ENCODE data around the gene NAA38.

The NAA38 gene

DNA sequence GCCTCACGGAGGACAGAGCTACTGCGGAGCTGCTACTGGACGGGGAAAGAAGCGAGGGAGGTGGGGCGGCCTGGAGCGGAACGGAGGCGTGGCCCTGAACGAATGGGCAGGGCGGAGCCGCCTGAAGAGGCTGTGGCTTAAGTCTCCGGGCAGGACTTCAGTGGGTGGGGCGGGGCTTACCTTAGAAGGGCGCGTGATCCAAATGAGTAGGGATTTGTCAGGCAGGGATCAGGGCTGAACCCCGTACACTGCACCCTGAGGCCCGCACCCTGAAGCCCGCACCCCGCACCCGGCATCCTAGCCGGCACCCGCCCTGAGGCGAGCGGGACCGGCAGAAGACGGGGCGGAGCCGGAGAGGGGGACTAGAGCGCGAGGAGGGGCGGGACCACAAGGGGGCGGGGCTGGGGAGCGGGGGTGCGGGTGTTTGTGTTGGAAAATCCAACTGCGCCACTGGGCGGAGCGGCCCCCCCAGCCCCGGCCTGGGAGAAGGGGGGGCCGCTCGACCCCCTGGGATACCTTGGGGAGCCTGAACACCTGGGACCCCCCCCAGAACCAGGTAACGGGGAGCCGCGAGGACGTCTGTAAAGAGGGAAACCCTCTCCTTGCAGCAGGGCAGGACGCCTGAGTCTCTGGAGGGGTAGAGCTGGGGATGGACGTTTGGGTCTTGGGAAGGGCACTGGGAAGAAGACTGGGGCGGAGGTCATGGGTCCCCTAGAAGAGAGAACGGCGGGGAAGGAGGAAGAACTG lies 23.4 kb downstream of the NAA38 start, which contains the start of gene KDM6B:
KDM6B (plus strand) TSS at position 423 of the 747 bp plus-strand sequence. CDS start 11,338 bp downstream, outside the sequence.
- Mint-ChIP-seq H3K27ac (peak within 1 kb of the TSS; percentile 100), H3K9me3 (no peaks in the 10 kb centered on the region), H3K4me3 (peak within 1 kb of the TSS; percentile 91), H3K36me3 (ENCODE audit: low read depth) (no peaks in the 10 kb centered on the region), H3K4me1 (peaks cover 38% of the 10 kb centered on the region), H3K27me3 (ENCODE audit: low read depth, poor library complexity) (peaks cover 43% of the 10 kb centered on the region)
- DNase-seq, result peak; percentile 94
- TF ChIP-seq, protein P1, sequence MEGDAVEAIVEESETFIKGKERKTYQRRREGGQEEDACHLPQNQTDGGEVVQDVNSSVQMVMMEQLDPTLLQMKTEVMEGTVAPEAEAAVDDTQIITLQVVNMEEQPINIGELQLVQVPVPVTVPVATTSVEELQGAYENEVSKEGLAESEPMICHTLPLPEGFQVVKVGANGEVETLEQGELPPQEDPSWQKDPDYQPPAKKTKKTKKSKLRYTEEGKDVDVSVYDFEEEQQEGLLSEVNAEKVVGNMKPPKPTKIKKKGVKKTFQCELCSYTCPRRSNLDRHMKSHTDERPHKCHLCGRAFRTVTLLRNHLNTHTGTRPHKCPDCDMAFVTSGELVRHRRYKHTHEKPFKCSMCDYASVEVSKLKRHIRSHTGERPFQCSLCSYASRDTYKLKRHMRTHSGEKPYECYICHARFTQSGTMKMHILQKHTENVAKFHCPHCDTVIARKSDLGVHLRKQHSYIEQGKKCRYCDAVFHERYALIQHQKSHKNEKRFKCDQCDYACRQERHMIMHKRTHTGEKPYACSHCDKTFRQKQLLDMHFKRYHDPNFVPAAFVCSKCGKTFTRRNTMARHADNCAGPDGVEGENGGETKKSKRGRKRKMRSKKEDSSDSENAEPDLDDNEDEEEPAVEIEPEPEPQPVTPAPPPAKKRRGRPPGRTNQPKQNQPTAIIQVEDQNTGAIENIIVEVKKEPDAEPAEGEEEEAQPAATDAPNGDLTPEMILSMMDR (IDR thresholded peaks at IDR 0.05), result no peak

DNA sequence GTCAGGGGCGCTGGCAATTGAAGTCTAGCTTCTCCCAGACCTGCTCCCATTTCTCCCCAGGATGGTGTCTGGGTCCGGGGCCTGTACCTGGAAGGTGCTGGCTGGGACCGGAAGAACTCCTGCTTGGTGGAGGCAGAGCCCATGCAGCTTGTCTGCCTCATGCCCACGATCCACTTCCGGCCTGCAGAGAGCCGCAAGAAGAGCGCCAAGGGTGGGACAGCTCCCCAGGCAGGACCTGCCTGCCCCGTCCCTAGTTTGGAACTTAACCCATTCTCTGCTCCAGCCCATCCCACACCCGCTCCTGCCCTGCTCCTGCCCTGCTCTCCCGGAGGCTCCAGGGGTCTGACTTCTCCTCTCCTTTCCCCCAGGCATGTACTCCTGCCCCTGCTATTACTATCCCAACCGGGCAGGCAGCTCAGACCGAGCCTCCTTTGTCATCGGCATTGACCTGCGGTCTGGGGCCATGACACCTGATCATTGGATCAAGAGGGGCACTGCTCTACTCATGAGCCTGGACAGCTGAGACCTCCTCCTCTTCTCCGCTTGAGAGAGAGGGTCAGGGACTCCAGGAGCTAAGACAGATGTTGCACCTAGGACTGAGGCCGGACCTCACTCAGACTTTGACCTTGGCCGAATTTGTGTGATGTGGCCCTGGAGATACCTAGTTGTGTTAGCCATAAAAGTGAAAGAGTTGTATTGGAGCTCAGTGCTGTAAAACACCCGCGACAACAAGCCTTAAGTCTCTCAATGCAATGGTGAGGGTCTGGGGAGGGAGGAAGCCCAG lies 24.2 kb downstream of the NAA38 start:
- H3K4me3 Mint-ChIP-seq, result peak overlapping the region; percentile 91
- no peaks in the 10 kb centered on the region for H3K9me3 Mint-ChIP-seq
- DNase-seq, result no peak
- H3K27me3 Mint-ChIP-seq (ENCODE audit: low read depth, poor library complexity), result peaks cover 51% of the 10 kb centered on the region
- no peak overlapping the region for H3K27ac Mint-ChIP-seq
- TF ChIP-seq, protein P1 (IDR thresholded peaks at IDR 0.05), result no peak
- H3K36me3 Mint-ChIP-seq (ENCODE audit: low read depth), result no peaks in the 10 kb centered on the region
- H3K4me1 Mint-ChIP-seq, result peaks cover 31% of the 10 kb centered on the region

DNA sequence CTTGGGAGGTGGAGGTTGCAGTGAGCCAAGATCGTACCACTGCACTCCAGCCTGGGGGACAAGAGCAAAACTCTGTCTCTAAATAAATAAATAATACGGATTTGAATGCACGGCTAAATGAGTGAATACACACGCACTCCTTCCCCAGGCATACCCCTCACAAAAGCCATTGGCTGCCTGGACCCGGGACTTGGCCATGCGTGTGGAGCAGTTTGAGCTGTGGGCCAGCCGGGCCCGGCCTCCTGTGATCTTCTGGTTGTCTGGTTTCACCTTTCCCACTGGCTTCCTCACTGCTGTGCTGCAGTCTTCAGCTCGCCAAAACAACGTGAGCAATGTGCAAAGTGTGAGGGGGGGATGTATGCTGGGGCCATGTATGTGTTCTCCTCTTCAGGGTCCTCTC lies 24.9 kb downstream of the NAA38 start:
- Mint-ChIP-seq H3K27ac (no peak overlapping the region), H3K9me3 (no peaks in the 10 kb centered on the region), H3K27me3 (ENCODE audit: low read depth, poor library complexity) (peaks cover 59% of the 10 kb centered on the region), H3K36me3 (ENCODE audit: low read depth) (no peaks in the 10 kb centered on the region), H3K4me3 (no peak overlapping the region), H3K4me1 (peaks cover 27% of the 10 kb centered on the region)
- DNase-seq, result no peak
- TF ChIP-seq, protein P1 (IDR thresholded peaks at IDR 0.05), result no peak

DNA sequence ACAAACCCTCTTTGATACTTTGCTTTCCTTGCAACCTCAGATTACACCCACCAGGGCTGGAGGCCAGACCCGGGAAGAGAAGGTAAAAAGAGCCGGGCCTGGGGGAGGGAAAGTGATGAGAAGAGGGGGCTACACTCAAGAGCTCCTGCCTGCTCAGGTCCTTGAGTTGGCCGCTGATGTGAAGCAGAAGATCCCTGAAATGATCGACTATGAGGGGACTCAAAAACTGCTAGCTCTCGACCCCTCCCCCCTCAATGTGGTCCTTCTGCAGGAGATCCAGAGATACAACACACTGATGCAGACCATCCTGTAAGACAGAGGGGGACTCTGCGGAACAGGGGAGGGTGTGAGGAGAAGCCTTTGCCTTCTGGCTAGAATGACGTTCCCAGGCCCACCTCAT lies 26.1 kb downstream of the NAA38 start:
- Mint-ChIP-seq H3K4me3 (no peak overlapping the region), H3K36me3 (ENCODE audit: low read depth) (no peaks in the 10 kb centered on the region), H3K9me3 (no peaks in the 10 kb centered on the region), H3K27ac (no peak overlapping the region), H3K27me3 (ENCODE audit: low read depth, poor library complexity) (peaks cover 69% of the 10 kb centered on the region), H3K4me1 (peaks cover 24% of the 10 kb centered on the region)
- DNase-seq, result no peak
- TF ChIP-seq, protein P1 (IDR thresholded peaks at IDR 0.05), result no peak

DNA sequence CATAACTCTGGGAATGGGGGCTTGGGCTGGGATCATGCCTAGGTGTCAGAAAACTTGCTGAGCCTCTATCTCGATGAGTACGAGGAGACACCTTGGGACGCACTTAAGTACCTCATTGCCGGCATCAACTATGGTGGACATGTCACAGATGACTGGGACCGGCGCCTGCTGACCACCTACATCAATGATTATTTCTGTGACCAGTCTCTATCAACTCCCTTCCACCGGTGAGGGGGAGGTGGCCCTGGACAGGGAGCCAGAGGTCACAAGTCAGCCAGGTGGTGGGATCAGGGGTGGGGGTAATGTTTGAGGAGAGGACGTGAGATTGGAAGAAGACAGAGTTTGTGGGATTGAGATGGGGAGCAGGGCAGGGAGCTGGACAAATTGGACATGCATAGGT lies 26.7 kb downstream of the NAA38 start:
- Mint-ChIP-seq H3K36me3 (ENCODE audit: low read depth) (no peaks in the 10 kb centered on the region), H3K9me3 (no peaks in the 10 kb centered on the region), H3K4me3 (no peak overlapping the region), H3K27ac (no peak overlapping the region), H3K27me3 (ENCODE audit: low read depth, poor library complexity) (peaks cover 72% of the 10 kb centered on the region), H3K4me1 (peaks cover 24% of the 10 kb centered on the region)
- DNase-seq, result no peak
- TF ChIP-seq, protein P1 (IDR thresholded peaks at IDR 0.05), result no peak
